NCI-H526 (cell line): ENCODE data around the gene STK10.
A peak's percentile ranks its signal among the peaks of the same experiment; 100 is the strongest.

Experiments
- DNase-seq, 2 experiments: peaks; one replicate each; lab custom pipeline; 2025; lab: John Stamatoyannopoulos, UW

The STK10 gene

DNA sequence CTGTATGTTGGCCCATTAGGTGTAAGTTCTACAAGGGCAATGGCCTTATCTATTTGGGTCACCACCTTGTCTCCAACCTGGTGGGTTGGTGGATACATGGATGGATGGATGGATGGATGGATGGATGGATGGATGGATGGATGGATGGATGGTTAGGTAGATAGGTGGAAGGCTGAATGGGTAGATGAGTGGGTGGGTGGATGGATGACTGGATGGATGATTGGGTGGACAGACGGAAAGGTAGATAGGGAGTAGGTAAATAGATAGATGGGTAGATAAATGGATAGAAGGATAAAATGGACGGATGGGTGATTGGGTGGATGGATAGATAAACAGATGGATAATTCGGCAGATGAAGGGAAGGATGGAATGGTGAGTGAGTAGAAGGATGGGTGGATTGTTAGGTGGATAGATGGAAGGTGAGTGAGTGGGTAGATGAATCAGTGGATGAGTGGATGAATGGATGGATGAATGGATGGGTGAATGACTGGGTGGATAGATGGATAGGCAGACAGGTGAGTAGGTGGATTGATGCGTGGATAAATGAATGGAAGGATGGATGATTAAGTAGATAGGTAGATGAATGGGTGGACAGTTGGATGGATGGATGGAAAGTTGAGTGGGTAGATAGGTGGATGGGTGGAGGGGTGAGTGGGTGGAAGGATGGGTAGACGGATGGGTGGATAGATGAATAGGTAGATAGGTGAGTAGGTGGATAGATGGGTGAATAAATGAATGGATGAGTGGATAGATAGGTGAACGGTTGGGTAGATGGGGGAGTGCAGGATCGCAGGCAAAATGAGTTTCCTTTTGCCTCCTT, 98.5 kb downstream of the STK10 start:
- DNase-seq, result no peak

DNA sequence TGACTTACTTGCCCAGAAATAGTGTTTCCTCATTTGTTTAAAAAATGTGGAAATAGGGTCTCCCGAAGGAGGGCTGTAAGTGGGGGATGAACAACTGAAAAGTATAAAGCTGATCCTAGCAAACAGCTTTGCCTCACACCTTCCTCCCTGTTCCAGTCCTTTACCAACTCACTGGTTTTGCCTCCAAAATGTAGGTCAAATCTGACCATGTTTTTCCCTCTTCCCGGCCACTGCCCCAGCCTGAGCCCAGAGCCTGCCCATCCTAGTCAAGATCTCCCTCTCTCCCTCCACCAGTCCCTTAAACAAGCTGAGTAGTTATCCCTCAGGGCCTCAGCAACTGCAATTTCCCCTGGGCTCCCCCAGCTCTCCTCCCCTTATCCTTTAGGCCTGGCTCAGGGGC, 99.2 kb downstream of the STK10 start:
- no peak for DNase-seq

- no peak for DNase-seq
Measured at GRCh38 chr5:172086194-172086975, 101.6 kb downstream of the STK10 start.

DNA sequence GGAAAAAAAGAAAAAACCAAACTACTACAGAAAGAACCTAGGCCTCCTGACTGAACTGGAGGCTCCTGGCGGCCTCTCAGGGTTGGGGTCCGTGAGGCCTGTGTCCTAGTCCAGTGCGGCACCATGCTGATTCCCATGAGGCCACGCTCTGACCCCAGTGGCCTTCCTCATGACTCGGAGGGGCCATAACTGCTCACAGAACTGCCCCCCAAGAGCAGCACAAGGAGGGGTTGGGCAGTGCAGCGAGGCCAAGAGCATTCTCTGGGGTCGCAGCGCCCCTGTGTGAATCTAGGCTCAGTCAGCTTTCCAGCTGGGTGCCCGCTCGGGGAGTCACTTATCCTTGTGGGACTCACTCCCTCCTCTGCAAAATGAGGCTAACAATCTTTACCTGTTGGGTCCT, 102.3 kb downstream of the STK10 start:
- no peak for DNase-seq

GRCh38 chr5:172082180-172082579, 105.8 kb downstream of the STK10 start:
- no peak for DNase-seq

DNA sequence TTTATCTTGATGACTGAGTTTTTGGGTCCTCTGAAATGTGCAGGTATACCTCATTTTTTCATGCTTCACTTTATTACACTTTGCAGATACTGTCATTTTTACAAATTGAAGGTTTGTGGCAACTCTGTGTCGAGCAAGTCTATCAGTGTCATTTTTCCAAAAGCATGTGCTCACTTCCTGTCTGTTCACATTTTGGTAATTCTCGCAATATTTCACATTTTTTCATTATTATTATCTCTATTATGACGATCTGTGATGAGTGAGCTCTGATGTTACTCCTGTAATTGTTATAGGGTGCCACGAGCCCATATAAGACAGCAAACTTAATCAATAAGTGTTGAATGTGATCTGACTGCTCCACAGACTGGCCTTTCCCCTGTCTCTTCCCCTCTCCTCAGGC, 108.1 kb downstream of the STK10 start:
- no peak for DNase-seq

- DNase-seq, result no peak
Measured at GRCh38 chr5:172078726-172079345, 109.2 kb downstream of the STK10 start.

GRCh38 chr5:172077664-172078425, 110.2 kb downstream of the STK10 start:
- no peak for DNase-seq

DNA sequence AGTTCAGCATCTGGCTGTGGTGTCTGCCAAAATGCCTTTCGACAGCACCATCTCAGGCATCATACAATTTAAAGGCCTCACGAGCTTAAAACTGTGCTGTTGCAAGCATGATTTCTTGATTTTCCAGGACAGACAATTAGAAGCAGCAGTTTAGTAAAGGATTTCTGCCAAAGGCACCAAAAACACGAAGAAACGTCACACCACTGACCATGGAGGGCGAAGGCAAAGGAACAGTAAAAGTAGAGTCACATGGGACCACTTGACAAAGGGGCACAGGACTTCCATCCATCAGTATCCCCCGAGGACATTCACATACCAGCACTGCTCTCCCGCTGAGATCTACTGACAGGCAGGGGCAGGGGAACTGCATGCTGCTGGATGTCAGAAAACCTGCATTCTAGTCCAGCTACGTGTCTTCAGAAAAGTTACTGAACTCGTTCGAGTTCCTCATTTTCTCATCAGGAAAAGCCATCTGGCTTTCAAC, 111.2 kb downstream of the STK10 start:
- no peak for DNase-seq

GRCh38 chr5:172075656-172076055, 112.4 kb downstream of the STK10 start:
- no peak for DNase-seq

GRCh38 chr5:172074896-172075295, 113.1 kb downstream of the STK10 start:
- DNase-seq, result no peak

DNA sequence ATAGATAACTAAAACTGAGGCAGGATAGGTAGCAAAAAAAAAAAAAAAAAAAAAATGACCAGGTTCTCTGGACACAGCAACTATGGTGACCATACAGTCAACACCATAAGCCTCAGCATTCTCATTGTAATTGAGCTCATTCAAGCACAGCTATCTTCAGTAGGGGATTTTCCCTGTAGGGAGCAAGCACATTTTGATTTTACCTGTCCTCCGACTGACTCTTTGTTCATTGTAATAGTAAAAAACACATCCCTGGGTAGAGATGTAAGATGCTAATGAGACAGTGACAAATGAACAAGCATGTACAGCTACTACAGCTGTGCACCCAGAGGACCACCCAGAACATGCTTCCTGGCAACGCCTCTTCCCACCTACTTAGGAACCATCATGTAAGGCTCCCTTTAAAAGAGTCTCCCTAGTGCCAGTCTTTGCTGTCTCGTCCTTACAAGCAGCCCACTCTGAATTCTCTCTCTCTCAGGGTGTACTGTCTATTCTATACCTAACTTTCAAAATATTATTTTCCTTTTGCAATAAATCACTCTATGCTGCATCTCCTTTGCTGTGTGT, 116.6 kb downstream of the STK10 start:
- no peak for DNase-seq

DNA sequence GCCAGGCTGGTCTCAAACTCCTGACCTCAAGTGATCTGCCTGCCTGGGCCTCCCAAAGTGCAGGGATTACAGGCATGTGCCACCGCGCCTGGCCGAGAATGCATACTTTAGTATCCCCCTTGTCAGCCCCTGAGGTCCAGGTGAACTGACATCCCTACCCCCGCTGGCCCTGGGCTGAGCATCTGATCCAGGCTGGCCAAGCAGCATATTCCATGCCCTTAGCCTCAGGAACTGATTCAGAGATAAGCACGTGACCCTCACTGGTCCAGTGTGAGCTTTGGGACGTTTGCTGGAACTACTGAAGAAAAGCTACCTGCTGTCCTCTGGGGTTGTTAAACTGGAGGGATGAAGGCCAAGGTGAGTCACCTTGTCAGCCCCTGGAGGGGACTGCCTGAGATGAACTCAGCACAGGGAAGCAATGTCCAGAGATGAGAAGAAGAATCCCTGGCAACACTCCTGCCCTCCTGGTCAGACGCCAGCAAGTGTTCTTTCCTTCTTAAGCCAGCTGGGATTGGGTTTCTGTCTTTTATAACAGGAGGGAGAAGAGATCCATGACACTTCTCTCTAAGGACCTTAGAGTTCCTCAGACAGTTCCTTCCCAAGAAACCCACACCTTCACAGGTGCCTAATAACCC, 122.5 kb downstream of the STK10 start:
- no peak for DNase-seq

DNA sequence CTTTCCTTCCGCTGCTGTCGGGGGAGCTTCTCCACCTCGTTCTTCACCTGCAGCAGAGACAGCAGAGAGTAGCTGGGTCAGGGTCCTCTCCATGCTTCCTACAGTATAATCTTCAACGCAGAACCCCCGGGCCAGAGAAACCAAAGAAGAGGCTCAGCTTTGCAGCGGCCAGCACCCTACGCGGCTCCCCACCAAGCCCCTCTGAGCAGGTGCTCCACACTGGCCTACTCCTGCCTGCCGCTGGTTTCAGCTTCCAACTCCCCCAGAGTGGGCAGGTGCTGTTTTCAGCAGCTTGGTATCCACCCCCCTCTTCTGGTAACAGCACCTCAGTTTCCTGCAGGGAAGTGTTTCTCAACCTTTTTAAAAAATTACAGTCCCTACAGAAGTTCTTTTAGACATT, 123.3 kb downstream of the STK10 start:
- no peak for DNase-seq

GRCh38 chr5:172064358-172064757, 123.7 kb downstream of the STK10 start:
- no peak for DNase-seq

GRCh38 chr5:172063463-172064235, 124.4 kb downstream of the STK10 start:
- no peak for DNase-seq

DNA sequence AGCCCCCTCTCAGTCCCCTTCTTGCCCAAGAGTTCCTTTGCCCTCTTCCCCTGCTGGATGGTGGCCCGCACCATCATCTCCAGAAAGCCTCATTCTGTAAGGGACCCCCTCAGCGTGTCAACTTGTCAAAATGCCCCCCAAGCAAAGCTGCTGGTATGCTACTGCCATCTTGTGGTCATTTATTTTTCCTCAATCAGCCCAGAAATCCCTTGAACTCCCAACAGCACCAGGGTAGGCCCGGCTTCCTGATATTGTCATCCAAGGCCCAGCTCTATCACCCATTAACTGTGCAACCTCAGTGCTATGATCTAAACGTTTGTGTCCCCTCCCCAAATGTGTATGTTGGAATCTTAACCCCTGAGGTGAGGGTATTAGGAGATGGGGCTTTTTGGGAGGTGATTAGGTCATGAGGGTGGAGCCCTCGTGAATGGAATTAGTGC, 128.3 kb downstream of the STK10 start:
- DNase-seq, result peak in 1 of 2 experiments; percentile 6

GRCh38 chr5:172058088-172058487, 129.9 kb downstream of the STK10 start:
- DNase-seq, result no peak

DNA sequence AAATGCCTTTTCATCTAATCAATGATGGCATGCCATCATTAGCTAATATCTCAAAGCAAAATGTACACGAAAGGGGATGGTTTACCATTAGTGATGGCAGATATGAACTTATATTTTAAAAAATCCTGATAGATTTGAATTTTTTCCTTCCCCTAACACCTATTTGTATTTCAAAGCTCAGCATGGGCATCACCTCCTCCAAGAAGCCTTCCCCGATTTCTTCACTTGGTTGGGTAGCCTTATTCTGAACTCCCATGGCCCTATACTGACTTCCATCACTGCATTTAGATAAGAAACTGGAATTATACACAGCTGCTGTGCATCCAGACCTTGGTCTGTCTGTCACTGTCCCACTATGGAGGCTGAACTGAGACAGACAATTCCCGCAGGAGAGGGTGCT, 132.0 kb downstream of the STK10 start:
- DNase-seq, result no peak

- DNase-seq, result no peak
Measured at GRCh38 chr5:172055421-172055820, 132.6 kb downstream of the STK10 start.
